Measurements from ENCODE around the gene NLRX1. TPM values are rescaled to one million over a fixed set of nuclear protein-coding genes. Genes with fewer than 3 reads are reported as not detected.

The NLRX1 gene
- total RNA-seq, 6 experiments from 2014 or later = 8.1 to 13.2 (median 10.9) TPM

DNA sequence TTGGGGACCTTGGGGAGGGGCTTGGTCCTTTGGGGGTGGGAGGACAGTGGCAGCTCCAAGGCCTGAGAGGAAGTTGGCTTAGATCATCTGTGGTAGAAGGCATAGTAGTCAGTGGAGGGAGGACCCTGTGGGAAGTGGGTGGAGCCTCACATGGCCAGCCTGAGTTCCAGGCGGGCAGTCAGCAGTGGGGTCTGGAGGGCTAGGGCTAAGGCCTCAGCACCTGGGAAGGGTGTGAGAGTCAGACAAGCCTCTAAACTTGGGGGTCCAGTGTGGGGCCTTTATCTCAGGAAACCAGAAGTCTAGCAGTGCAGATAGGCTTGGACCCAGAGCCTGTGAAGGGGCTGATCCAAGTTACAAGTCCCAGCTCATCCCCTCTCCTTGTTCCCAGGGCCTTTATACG is 4.0 kb downstream of the NLRX1 start:
- no peaks in the 10 kb centered on the region for H3K27me3 ChIP-seq
- no peak overlapping the region for H3K27ac ChIP-seq
- H3K9me3 ChIP-seq = no peaks in the 10 kb centered on the region
- H3K4me3 ChIP-seq = no peak overlapping the region
- WGBS (ENCODE audit: insufficient coverage, low coverage, low lambda C conversion rate, missing lambda C conversion rate) = 60% methylated on average over 1 of the region's 2 CpGs
- H3K4me1 ChIP-seq = peaks cover 0 to 4% (median 2%) of the 10 kb centered on the region in 4 donors
- ATAC-seq = no peak
- TF ChIP-seq, protein P1, sequence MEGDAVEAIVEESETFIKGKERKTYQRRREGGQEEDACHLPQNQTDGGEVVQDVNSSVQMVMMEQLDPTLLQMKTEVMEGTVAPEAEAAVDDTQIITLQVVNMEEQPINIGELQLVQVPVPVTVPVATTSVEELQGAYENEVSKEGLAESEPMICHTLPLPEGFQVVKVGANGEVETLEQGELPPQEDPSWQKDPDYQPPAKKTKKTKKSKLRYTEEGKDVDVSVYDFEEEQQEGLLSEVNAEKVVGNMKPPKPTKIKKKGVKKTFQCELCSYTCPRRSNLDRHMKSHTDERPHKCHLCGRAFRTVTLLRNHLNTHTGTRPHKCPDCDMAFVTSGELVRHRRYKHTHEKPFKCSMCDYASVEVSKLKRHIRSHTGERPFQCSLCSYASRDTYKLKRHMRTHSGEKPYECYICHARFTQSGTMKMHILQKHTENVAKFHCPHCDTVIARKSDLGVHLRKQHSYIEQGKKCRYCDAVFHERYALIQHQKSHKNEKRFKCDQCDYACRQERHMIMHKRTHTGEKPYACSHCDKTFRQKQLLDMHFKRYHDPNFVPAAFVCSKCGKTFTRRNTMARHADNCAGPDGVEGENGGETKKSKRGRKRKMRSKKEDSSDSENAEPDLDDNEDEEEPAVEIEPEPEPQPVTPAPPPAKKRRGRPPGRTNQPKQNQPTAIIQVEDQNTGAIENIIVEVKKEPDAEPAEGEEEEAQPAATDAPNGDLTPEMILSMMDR (IDR thresholded peaks at IDR 0.05) = no peak
- TF ChIP-seq POLR2A (IDR thresholded peaks at IDR 0.05) = no peak
- intact Hi-C loops (cut with DNase I) = no loop called here
- DNase-seq = no peak
- H3K36me3 ChIP-seq = peaks cover 0 to 9% (median 0%) of the 10 kb centered on the region in 4 donors

DNA sequence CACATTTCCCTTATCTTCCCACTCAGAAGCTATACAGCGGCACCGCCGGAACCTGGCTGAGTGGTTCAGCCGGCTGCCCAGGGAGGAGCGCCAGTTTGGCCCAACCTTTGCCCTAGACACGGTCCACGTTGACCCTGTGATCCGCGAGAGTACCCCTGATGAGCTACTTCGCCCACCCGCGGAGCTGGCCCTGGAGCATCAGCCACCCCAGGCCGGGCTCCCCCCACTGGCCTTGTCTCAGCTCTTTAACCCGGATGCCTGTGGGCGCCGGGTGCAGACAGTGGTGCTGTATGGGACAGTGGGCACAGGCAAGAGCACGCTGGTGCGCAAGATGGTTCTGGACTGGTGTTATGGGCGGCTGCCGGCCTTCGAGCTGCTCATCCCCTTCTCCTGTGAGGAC is 4.9 kb downstream of the NLRX1 start:
- WGBS (ENCODE audit: insufficient coverage, low coverage, low lambda C conversion rate, missing lambda C conversion rate) = 50% methylated on average over 1 of the region's 21 CpGs
- intact Hi-C loops (cut with DNase I) = no loop called here

DNA sequence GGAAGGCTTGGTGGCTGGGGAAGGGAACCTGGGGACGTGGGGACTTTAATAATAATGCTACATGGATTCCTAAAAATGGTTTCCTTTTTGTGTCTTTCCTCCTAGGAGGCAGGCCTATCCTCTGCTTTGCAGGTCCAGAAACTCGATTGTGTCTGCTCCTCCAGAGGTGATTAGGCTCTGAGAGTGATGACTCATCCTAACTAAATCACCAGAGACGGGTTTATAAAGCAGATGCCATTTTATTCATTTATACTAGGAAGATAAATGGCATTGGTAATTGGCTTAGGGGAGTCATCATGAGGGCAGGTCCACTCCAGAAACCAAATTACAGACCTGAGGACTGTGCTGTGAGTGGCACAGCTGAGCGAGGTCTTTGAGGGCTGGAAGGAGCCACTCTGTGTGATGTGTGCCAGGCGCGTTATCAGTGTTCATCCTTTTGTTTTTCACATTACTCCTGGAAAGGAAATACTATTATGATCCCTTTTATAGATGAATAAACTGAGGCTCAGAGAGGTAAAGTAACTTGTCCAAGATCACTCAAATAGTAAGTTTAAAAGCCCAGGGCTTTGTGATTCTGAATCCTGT is 7.1 kb downstream of the NLRX1 start:
- Histone ChIP-seq H3K9me3 (no peaks in the 10 kb centered on the region), H3K27ac (no peak overlapping the region), H3K4me3 (no peak overlapping the region), H3K36me3 (peaks cover 0 to 9% (median 0%) of the 10 kb centered on the region in 4 donors), H3K4me1 (peaks cover 0 to 4% (median 0%) of the 10 kb centered on the region in 4 donors), H3K27me3 (no peaks in the 10 kb centered on the region)
- intact Hi-C loops (cut with DNase I) = no loop called here
- TF ChIP-seq, protein P1 (IDR thresholded peaks at IDR 0.05) = no peak
- TF ChIP-seq POLR2A (IDR thresholded peaks at IDR 0.05) = no peak
- ATAC-seq (no peak), DNase-seq (no peak)
- 61% methylated on average over 6 of the region's 6 CpGs for WGBS (ENCODE audit: insufficient coverage, low coverage, low lambda C conversion rate, missing lambda C conversion rate)

More for the DNA sequence above, 4.9 kb downstream of the NLRX1 start:
- ATAC-seq = no peak
- peaks cover 0 to 8% (median 2%) of the 10 kb centered on the region in 4 donors for H3K4me1 ChIP-seq
- H3K4me3 ChIP-seq = no peak overlapping the region
- no peak overlapping the region for H3K27ac ChIP-seq
- peaks cover 0 to 9% (median 0%) of the 10 kb centered on the region in 4 donors for H3K36me3 ChIP-seq
- TF ChIP-seq, protein P1 (IDR thresholded peaks at IDR 0.05) = no peak
- no peak for TF ChIP-seq POLR2A (IDR thresholded peaks at IDR 0.05)
- no peaks in the 10 kb centered on the region for H3K9me3 ChIP-seq
- H3K27me3 ChIP-seq = no peaks in the 10 kb centered on the region
- DNase-seq = no peak

DNA sequence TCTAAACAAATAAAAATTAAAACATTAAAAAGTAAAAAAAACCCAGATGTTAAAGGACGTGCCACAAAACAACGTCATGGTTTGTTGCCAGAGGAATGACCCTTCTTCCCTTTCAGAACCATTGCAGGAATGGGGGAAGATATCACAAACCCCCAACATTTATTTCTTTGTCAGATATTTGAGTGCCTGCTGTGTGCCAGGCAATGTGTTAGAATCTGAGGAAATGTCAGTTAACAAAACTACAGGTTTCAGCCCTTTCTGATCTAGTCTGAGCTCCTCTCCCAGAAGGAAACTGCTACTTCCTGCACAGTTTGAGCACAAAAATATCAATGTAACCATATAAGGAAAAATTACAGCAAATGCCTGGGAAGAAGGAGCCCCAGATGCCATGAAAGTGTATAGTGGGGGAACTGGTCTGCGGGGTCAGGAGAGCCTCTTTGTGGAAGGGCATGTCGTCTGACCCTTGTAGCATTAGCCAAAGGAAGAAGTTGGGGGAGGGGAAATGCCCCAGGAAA is 9.7 kb downstream of the NLRX1 start:
- TF ChIP-seq, protein P1 (IDR thresholded peaks at IDR 0.05) = no peak
- TF ChIP-seq POLR2A (IDR thresholded peaks at IDR 0.05) = no peak
- 39% methylated on average over 4 of the region's 4 CpGs for WGBS (ENCODE audit: insufficient coverage, low coverage, low lambda C conversion rate, missing lambda C conversion rate)
- intact Hi-C loops (cut with DNase I) = no loop called here
- DNase-seq = no peak
- Histone ChIP-seq H3K27me3 (no peaks in the 10 kb centered on the region), H3K4me1 (peaks cover 0 to 14% (median 5%) of the 10 kb centered on the region in 4 donors), H3K9me3 (no peaks in the 10 kb centered on the region), H3K4me3 (no peak overlapping the region), H3K36me3 (peaks cover 0 to 9% (median 0%) of the 10 kb centered on the region in 4 donors), H3K27ac (peak overlapping the region; percentile 30 to 59 (median 57))
- ATAC-seq = peak in 2 of 4 donors; percentile 3 to 25

All from right lobe of liver (tissue), 6 donors.